K562 (cell line): ENCODE results near the gene FLVCR2. TPM values are rescaled to one million over a fixed set of nuclear protein-coding genes. Genes with fewer than 3 reads are reported as not detected.

Source experiments
- ATF3 ChIP-seq, 2 experiments: fragments of 450-650 bp in 1 of 2; sonication (generic) in 1 of 2; formaldehyde crosslinking in 1 of 2; IDR thresholded peaks in 1 of 2; conservative IDR thresholded peaks in 1 of 2; 2 replicates each; pipeline versions ENCODE4 v1.6.1 to v1.8.1; 2016 to 2023; ENCODE audit warnings: mild to moderate bottlenecking in 2 of 2, moderate library complexity in 2 of 2, inconsistent platforms in 1 of 2, missing genetic modification reagents in 1 of 2
- FOXJ2 ChIP-seq: fragments of 200-800 bp; sonication (Bioruptor generic); IDR thresholded peaks from 2 replicates; pipeline ENCODE4 v1.6.1; 2016; ENCODE audit warnings: missing genetic modification characterization, missing compliant biosample characterization
- HBP1 ChIP-seq: fragments of 450-650 bp; formaldehyde crosslinking; IDR thresholded peaks from 2 replicates; pipeline ENCODE4 v1.4.0; 2022; ENCODE audit warnings: missing genetic modification characterization
- HMGN3 ChIP-seq: IDR thresholded peaks from 2 replicates; pipeline ENCODE4 v1.6.1; 2011; ENCODE audit warnings: borderline replicate concordance, low read depth, mild to moderate bottlenecking, mixed read lengths, low read length; ENCODE audit not compliant: insufficient read length; ENCODE audit errors: extremely low read depth
- MTA1 ChIP-seq: fragments of 450-650 bp; IDR thresholded peaks from 2 replicates; pipeline ENCODE4 v1.6.1; 2017; ENCODE audit warnings: borderline replicate concordance
- NBN ChIP-seq: fragments of 450-650 bp; IDR thresholded peaks from 2 replicates; pipeline ENCODE4 v1.6.1; 2016; ENCODE audit warnings: low read depth, mild to moderate bottlenecking
- NEUROD1 ChIP-seq: fragments of 150-350 bp; IDR thresholded peaks from 2 replicates; pipeline ENCODE4 v1.6.1; 2014; ENCODE audit warnings: borderline replicate concordance, low read length, low read depth; ENCODE audit not compliant: partially characterized antibody
- NFE2 ChIP-seq: IDR thresholded peaks from 2 replicates; pipeline ENCODE4 v1.6.1; 2014; ENCODE audit warnings: antibody characterized with exemption, low read depth
- SFPQ ChIP-seq: fragments of 200-400 bp; formaldehyde crosslinking; IDR thresholded peaks from 2 replicates; pipeline ENCODE4 v1.6.1; 2017; ENCODE audit warnings: mild to moderate bottlenecking, low read depth, low read length, moderate library complexity
- SMARCA4 ChIP-seq: fragments of 450-650 bp; IDR thresholded peaks from 2 replicates; pipeline ENCODE4 v1.6.1; 2016
- THAP12 ChIP-seq: fragments of 250-450 bp; sonication (Bioruptor Pico); IDR thresholded peaks from 2 replicates; pipeline ENCODE4 v1.9.0; 2021; ENCODE audit warnings: mild to moderate bottlenecking, inconsistent platforms
- TSC22D4 ChIP-seq: fragments of 450-650 bp; IDR thresholded peaks from 2 replicates; pipeline ENCODE4 v1.6.1; 2016; ENCODE audit warnings: missing genetic modification characterization, missing biosample characterization, control low read depth
- ZNF124 ChIP-seq: sonication (generic); formaldehyde crosslinking; IDR thresholded peaks from 2 replicates; pipeline ENCODE4 v1.8.1; 2022; ENCODE audit warnings: missing genetic modification reagents
- ZNF280B ChIP-seq: fragments of 250-450 bp; sonication (Bioruptor Pico); IDR thresholded peaks from 2 replicates; pipeline ENCODE4 v1.5.1; 2021; ENCODE audit warnings: mild to moderate bottlenecking
- ZNF395 ChIP-seq: fragments of 200-800 bp; sonication (Bioruptor generic); IDR thresholded peaks from 2 replicates; pipeline ENCODE4 v1.6.1; 2017; ENCODE audit warnings: missing genetic modification characterization, missing compliant biosample characterization
- ZNF785 ChIP-seq: fragments of 250-450 bp; sonication (Bioruptor Pico); IDR thresholded peaks from 2 replicates; pipeline ENCODE4 v1.4.0; 2020; ENCODE audit warnings: mild to moderate bottlenecking
- polyA plus RNA-seq, 8 experiments: library from polyadenylated mRNA; depleted of rRNA in 4 of 8; stranded (reverse) in 5 of 8; unstranded in 3 of 8; fragments of >200 nt; fragmentation: Nextera tagmentation in 2 of 8; fragmentation: Illumina TruSeq in 1 of 8; extraction: Ambion mirVana in 2 of 8; extraction: Trizol in 1 of 8; gene quantifications; 2 replicates each; pipeline versions ENCODE4 v1.2.1 to v1.2.3, GENCODE V29; 2011 to 2014; ENCODE audit warnings: inconsistent platforms in 1 of 8, missing spikeins in 1 of 8
- total RNA-seq, 7 experiments: library from RNA; depleted of rRNA in 6 of 7; stranded (reverse); fragments of >200 nt in 6 of 7; fragmentation: Illumina TruSeq in 2 of 7; extraction: Trizol in 2 of 7; gene quantifications; 2 replicates each; pipeline versions ENCODE4 v1.2.1 to v1.2.3, GENCODE V29; 2011 to 2021; ENCODE audit warnings: low replicate concordance in 1 of 7

The FLVCR2 gene
- total and polyA plus RNA-seq, 9 of the 15 experiments (the other 6 are each of a cell fraction or from before 2014, with no cell fraction given), result 1.5 TPM; not detected in 8

GRCh38 chr14:75604979-75605851 is 26.8 kb downstream of the FLVCR2 start (continued):
- TF ChIP-seq NEUROD1 (no peak), NFE2 (0 out of 2 replicates have a peak, but pooled peaks have one; percentile 16), ATF3 (IDR thresholded peaks at IDR 0.05) (peak; percentile 56), ATF3 (CRISPR knock-in tag; conservative IDR thresholded peaks at IDR 0.05) (no peak), ZNF280B (CRISPR knock-in tag) (no peak), ZNF785 (CRISPR knock-in tag) (no peak), HMGN3 (no peak), ZNF124 (CRISPR knock-in tag) (no peak), ZNF395 (CRISPR knock-in tag) (no peak), HBP1 (CRISPR knock-in tag) (no peak), NBN (no peak), SMARCA4 (no peak; the same call in 1 of the 2 replicates), TSC22D4 (tag) (no peak), FOXJ2 (tag) (no peak), SFPQ (no peak), THAP12 (no peak), MTA1 (no peak)
